HFFc6 (cell line): ENCODE measurements around the gene GPR150. TPM values are rescaled to one million over a fixed set of nuclear protein-coding genes. Genes with fewer than 3 reads are reported as not detected.

Experiments
- DNase-seq: peaks from one replicate; pipeline ENCODE4 v3.0.0-alpha.2; 2018
- H3K27ac Mint-ChIP-seq: 2 replicates; pipeline ENCODE4 v1.8.0; 2020; ENCODE audit warnings: mild to moderate bottlenecking, mixed read lengths
- H3K27me3 Mint-ChIP-seq: 2 replicates; pipeline ENCODE4 v1.8.0; 2021; ENCODE audit warnings: mild to moderate bottlenecking, moderate library complexity, mixed read lengths; ENCODE audit not compliant: insufficient read depth
- H3K36me3 Mint-ChIP-seq: 2 replicates; pipeline ENCODE4 v1.8.0; 2021; ENCODE audit warnings: low read depth, mixed read lengths
- H3K4me1 Mint-ChIP-seq: 2 replicates; pipeline ENCODE4 v1.8.0; 2020; ENCODE audit warnings: low read depth, mixed read lengths
- H3K4me3 Mint-ChIP-seq: 2 replicates; pipeline ENCODE4 v1.8.0; 2020; ENCODE audit warnings: mild to moderate bottlenecking, moderate library complexity, mixed read lengths
- H3K9me3 Mint-ChIP-seq: 2 replicates; pipeline ENCODE4 v1.8.0; 2020; ENCODE audit warnings: mild to moderate bottlenecking, mixed read lengths
- CTCF ChIP-seq: fragments of 200-600 bp; sonication (generic); IDR thresholded peaks from 2 replicates; pipeline ENCODE4 v1.5.0; 2021; ENCODE audit warnings: antibody characterized with exemption, mild to moderate bottlenecking
- total RNA-seq, 6 experiments: library from RNA; stranded (reverse); fragmentation: NEBNext Ultra II Directional; extraction: Animal tissue kit (Norgen Biotek cat#: 25700); gene quantifications; 2 replicates in 1 of 6; 3 replicates in 5 of 6; pipeline ENCODE4 v1.2.3, GENCODE V29; 2021

GPR150 gene
- total RNA-seq, 6 experiments from 2014 or later: 0.14 to 0.35 (median 0.22) TPM

DNA sequence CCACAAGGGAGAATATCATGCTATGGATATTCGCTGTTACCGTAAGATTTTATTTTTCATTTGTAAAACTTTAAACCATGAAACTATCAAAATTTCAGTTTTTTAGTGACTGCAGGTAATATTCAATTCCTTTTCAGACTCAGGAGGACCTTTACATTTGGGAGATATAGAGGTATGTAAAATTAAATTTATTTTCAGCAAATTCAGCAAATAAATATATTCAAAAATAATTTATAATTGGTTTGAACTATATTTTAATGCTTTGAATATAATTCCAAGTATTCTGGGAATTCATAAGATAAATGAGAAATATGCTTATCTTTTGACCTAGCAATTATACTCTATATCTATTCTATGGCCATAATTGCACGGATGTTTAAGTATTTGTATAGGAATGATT is 34.3 kb downstream of the GPR150 start:
- no peaks in the 10 kb centered on the region for H3K27me3 Mint-ChIP-seq
- no peak overlapping the region for H3K4me3 Mint-ChIP-seq
- no peak overlapping the region for H3K27ac Mint-ChIP-seq
- no peak for TF ChIP-seq CTCF
- H3K36me3 Mint-ChIP-seq: no peaks in the 10 kb centered on the region
- H3K9me3 Mint-ChIP-seq: no peaks in the 10 kb centered on the region
- H3K4me1 Mint-ChIP-seq: no peaks in the 10 kb centered on the region
- DNase-seq: no peak

DNA sequence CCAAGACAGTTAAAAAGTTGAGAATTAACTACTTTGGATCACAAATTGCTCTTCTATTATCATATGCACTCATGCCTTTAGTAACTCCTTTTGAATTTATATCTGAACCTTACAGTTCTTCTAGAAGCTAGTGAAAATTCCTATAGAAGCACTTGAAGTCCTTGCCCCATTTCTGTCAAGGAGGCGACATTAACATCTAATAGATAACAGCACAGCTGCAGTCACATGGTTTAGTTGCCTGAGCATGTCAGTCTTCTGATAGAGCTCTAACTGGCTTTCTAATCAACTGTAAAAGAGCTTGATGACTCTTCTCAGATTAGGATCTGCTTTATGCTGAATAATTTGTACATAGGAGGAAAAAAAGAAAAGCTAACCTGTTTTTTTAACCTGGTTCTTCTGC is 35.7 kb downstream of the GPR150 start:
- H3K36me3 Mint-ChIP-seq: no peaks in the 10 kb centered on the region
- DNase-seq: no peak
- no peak overlapping the region for H3K4me3 Mint-ChIP-seq
- no peaks in the 10 kb centered on the region for H3K4me1 Mint-ChIP-seq
- H3K27me3 Mint-ChIP-seq: no peaks in the 10 kb centered on the region
- no peaks in the 10 kb centered on the region for H3K9me3 Mint-ChIP-seq
- no peak overlapping the region for H3K27ac Mint-ChIP-seq
- TF ChIP-seq CTCF: no peak

GRCh38 chr5:95660060-95660459 is 40.2 kb downstream of the GPR150 start:
- no peaks in the 10 kb centered on the region for H3K9me3 Mint-ChIP-seq
- H3K4me3 Mint-ChIP-seq: no peak overlapping the region

GRCh38 chr5:95662946-95663345 is 43.1 kb downstream of the GPR150 start:
- Mint-ChIP-seq H3K4me1 (peaks cover 16% of the 10 kb centered on the region), H3K36me3 (no peaks in the 10 kb centered on the region), H3K27ac (no peak overlapping the region), H3K27me3 (no peaks in the 10 kb centered on the region), H3K9me3 (no peaks in the 10 kb centered on the region), H3K4me3 (no peak overlapping the region)
- no peak for DNase-seq
- TF ChIP-seq CTCF: no peak

More at GRCh38 chr5:95660060-95660459, 40.2 kb downstream of the GPR150 start:
- no peak for DNase-seq
- Mint-ChIP-seq H3K27me3 (no peaks in the 10 kb centered on the region), H3K4me1 (peaks cover 11% of the 10 kb centered on the region), H3K36me3 (no peaks in the 10 kb centered on the region), H3K27ac (no peak overlapping the region)
- no peak for TF ChIP-seq CTCF

GRCh38 chr5:95664204-95664786 is 44.4 kb downstream of the GPR150 start:
- H3K4me1 Mint-ChIP-seq: peaks cover 27% of the 10 kb centered on the region
- H3K4me3 Mint-ChIP-seq: no peak overlapping the region
- H3K27ac Mint-ChIP-seq: no peak overlapping the region
- no peaks in the 10 kb centered on the region for H3K9me3 Mint-ChIP-seq
- no peaks in the 10 kb centered on the region for H3K27me3 Mint-ChIP-seq
- H3K36me3 Mint-ChIP-seq: no peaks in the 10 kb centered on the region
- peak; percentile 93 for TF ChIP-seq CTCF
- DNase-seq: peak; percentile 30
